Thoracic aorta endothelial cell (primary cell): Measurements from ENCODE around the gene PAIP2. TPM values are rescaled to one million over a fixed set of nuclear protein-coding genes. Genes with fewer than 3 reads are reported as not detected.

Experiments used
- small RNA-seq: library from RNA; depleted of rRNA; stranded (forward); fragments of <200 nt; gene quantifications from one replicate; pipeline ENCODE3, GENCODE V24; 2012
- total RNA-seq: library from RNA; depleted of rRNA; stranded (reverse); fragments of >200 nt; gene quantifications from 2 replicates; pipeline ENCODE4 v1.2.3, GENCODE V29; 2012

Gene PAIP2, protein sequence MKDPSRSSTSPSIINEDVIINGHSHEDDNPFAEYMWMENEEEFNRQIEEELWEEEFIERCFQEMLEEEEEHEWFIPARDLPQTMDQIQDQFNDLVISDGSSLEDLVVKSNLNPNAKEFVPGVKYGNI
- total RNA-seq = 103 TPM in 2 replicates

DNA sequence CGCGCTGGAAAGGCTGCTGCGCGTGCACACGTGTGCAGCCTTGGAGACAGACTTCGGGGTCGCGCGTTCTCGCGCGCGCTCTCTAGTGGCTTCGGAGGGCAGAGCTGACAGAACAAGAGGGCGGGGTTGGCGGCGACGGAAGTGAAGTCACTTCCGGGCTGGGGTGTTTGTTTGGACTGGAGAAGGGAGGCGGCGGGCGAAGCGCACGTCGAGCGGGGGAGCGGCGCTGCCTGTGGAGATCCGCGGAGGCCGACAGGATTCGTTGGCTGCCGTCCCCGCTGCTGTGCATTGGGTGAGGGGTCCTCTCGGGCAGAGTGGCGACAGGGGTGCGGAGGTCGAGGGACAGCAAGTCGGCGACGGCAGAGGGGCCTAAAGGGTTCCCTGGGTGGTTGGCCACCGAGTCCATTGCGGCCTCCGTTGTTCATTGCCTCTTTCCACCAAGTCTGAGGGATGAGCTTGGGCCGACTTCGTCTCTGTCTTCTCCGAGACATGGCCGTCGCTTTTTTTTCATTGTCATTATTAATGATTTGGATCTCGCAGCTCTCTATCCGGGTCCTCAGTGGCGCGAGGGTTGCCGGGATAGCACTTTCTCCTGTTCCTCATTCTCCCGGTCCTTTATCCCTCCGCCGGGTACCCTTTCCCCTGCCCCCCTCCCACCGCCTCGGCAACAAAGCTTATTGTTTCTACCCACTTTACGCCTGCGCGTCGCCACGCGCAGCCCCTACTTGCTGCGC lies at the start of gene PAIP2:
TSS of gene PAIP2 (plus strand) at position 166 of the 734 bp plus-strand sequence. CDS start 21,931 bp downstream, outside the sequence.

DNA sequence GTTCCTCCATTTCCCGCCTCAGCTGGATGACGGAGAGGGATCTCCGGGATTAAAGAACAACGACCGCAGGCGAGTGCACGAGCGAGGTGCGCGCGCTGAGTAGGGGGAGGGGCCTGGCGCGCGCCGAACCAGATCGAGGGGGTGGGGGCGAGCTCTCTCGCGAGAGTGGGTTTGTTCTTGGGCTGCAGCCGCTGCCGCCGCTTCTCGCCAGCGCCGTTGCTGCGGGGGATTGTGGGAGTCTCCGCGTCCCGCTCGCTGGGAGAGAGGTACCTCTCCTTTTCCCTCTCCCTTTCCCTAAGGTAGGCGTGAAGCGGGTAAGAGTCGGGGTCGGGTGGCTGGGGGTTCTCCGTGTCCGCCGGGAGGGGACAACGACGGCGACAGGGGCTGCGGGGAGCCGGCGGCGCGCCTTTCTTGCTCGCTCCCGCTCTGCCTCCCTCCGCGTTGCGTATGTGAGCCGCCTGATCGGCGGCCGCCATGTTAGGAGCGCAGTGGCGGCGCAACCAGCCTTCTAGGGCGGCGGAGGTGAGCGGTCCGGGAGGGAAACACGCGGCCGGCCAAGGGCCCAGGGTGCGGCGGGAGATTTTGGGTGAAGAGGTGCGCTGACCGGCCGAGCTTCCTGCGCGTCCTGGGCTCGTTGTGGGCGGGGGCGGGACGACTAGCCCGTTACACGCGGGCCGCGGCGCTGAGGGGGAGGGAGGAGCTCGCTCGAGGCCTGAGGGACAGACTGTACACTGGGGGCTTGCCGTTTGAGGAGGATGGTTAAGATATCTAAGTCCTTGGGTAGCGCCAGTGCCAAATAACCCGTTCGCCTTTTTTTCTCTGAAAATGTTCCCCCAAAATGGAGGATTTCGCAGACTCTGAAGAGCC lies 47.9 kb upstream of the PAIP2 start, which contains the start of gene MATR3:
TSS of gene MATR3 (plus strand) at position 234 of the 867 bp plus-strand sequence. CDS start 13,676 bp downstream, outside the sequence.

GRCh38 chr5:139383275-139383992 lies 41.8 kb downstream of the PAIP2 start, which contains the start of gene SLC23A1:
Gene SLC23A1 (minus strand): TSS chr5:139383297. CDS start chr5:139383253, 44 bp downstream.

GRCh38 chr5:139389701-139390638 lies 48.3 kb downstream of the PAIP2 start, which contains the start of gene MZB1:
Gene MZB1 (minus strand): TSS chr5:139389913. CDS start chr5:139389856, 57 bp downstream.

DNA sequence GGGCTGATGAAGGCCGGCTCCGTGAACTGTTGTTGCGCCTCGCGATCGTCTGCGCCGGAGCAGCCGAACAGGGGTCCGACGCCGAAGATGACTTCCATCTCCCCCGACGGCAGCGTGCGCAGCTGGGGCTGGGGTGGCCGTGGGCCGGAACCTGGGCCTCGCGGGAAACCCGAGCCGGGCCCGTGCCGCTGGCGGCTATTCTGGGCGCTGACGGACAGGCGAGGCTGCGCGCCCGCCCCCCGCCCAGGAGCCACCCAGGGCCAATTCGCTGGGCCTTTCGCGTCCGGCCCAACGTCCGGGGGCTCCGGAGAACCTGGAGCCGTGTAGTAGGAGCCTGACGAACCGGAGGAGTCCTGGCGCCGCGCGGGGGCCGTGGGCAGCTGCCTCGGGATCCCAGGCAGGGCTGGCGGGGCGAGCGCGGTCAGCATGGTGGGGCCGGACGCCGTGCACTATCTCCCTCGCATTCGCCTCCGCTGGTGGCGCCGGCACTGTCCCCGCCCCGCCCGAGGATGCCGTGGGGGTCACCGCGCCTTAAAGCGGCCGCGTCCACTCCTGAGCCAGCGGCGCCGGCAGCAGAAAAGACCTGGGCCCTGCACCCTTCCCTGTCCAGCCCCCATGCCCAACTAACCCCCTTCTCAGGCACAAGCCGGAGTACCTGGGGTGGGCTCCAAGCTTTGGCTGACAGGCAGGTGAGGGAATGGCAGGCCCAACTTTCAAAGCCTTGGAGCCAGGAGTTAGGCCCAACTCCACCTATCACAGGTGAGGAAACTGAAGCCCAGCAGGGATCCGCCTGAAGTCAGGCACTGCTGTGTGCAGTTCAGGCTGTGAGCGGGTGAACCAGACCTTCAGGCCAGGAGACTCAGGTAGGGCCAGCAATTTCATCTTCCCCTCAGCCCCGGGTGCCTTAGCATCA lies 53.3 kb downstream of the PAIP2 start, which contains the start of gene PROB1:
TSS of gene PROB1 (minus strand) at position 451 of the 913 bp plus-strand sequence. CDS start at position 428, 23 bp downstream.

DNA sequence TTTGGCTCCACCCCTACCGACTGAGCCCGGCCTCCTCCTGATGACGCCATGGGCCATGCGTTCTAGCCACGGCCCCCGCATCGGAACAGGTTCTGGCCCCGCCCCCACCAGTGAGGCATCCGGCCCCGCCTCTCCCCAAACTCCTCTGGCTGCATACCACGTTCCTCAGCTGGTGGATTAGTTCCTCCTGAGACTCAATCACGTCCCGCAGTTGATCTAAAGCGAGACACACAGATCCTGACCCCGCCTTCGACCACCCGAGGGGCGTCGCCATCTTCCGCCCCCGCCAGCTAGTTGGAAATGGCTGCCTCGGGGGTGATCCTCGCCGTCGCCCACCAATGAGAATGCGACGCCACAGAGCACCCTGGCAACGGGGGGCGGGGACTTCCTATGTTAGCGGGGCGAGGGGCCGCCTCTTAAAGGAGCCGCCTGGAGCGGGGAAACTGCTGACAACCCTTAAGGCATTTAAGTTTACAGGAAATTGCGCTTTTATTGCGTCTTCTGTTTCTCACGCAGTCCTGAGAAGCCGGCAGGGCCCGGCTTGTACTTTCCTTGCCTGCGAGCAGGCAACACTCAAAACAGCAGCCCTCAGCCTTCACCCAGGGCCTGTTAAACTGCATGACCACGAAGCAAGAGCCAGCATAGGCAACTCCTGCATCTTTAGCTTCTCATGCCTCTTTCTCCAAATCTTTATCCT lies 62.3 kb downstream of the PAIP2 start, which contains the start of gene SPATA24:
TSS of gene SPATA24 (minus strand) at position 303 of the 697 bp plus-strand sequence. CDS start at position 274, 29 bp downstream.

Small RNA genes lying within 50 kb of the gene (small RNA-seq; reads per million reads assigned to genes)
- not detected for gene RNA5SP195

Other genes with a start within 250 kb of the PAIP2 start
- gene SIL1, start 143.5 kb upstream of the PAIP2 start, total RNA-seq = 28.6 and 28.7 TPM in 2 replicates
- 363 and 372 TPM in 2 replicates for gene MATR3, start 48.1 kb upstream of the PAIP2 start, total RNA-seq
- not detected in 2 replicates for gene SLC23A1, start 41.4 kb downstream of the PAIP2 start, total RNA-seq
- 0.07 TPM in 1 of 2 replicates, not detected in the other for gene MZB1, start 48.1 kb downstream of the PAIP2 start, total RNA-seq
- gene PROB1, start 53.2 kb downstream of the PAIP2 start, total RNA-seq = 1.7 and 3.2 TPM in 2 replicates
- 6.4 and 6.5 TPM in 2 replicates for gene SPATA24, start 62.2 kb downstream of the PAIP2 start, total RNA-seq
- gene DNAJC18, start 97.7 kb downstream of the PAIP2 start, total RNA-seq = 12.6 and 15.8 TPM in 2 replicates
- 274 and 317 TPM in 2 replicates for gene ECSCR, start 120.9 kb downstream of the PAIP2 start, total RNA-seq
- 0.13 TPM in 1 of 2 replicates, not detected in the other for gene SMIM33, start 129.2 kb downstream of the PAIP2 start, total RNA-seq
- 65.8 and 92.9 TPM in 2 replicates for gene STING1, start 140.9 kb downstream of the PAIP2 start, total RNA-seq
- 102 and 106 TPM in 2 replicates for gene UBE2D2, start 219.5 kb downstream of the PAIP2 start, total RNA-seq